GOT3 (cell line): ENCODE data around the gene ACTL8.

Source experiments
- DNase-seq: peaks from one replicate; lab custom pipeline; 2025; ENCODE audit warnings: mixed read lengths; lab: John Stamatoyannopoulos, UW

ACTL8 gene

DNA sequence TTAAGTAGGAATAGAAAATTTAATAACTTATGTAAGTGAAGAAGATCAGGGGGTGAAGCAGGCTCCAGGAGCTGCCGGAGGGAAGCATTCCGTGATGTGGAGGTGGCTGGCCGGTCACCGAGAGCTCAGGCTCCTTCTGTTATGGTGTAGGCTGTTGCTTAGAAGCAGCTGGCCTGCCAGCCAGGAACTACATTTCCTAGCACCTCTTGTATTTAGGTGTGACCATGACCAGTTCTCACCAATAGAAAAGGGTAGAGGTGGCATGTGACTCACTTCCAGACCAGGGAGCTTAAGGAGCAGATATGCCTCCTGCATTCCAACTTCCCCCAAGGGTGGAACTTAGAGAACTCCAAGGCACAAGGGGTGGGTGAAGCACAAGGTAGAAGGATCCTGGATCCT lies 120.7 kb downstream of the ACTL8 start:
- no peak for DNase-seq
